ENCODE results near the gene TP53BP1. TPM values are rescaled to one million over a fixed set of nuclear protein-coding genes. Genes with fewer than 3 reads are reported as not detected.
"Not testable (repeated sequence)": the region's sequence is repeated elsewhere in the genome, so short reads cannot be mapped to it uniquely, and the experiment has no call there.

Gene TP53BP1
- polyA plus RNA-seq, 10 donors: 32.6 to 62.0 (median 42.5) TPM

- DNase-seq: no peak
Observed at GRCh38 chr15:43420435-43420834, 72.5 kb downstream of the TP53BP1 start.

GRCh38 chr15:43414196-43414595, 78.8 kb downstream of the TP53BP1 start:
- DNase-seq: no peak

DNA sequence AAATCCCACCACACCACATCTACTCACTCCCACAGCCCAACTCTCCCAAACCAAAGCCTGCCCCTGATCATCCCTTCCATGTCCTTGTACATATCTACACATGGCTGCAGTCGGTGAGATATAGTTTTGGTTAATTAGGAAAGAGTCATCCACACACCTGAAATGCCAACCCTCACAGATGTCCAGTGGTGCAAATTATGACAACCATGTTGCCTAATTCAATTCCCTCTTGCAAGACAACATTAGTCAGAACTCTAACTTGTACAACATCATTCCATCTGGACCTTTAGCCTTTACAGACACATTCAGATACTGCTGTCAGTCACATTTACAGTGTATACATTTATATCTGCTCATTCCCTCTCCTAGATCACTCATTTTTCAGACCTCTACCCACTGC, 80.9 kb downstream of the TP53BP1 start:
- DNase-seq: no peak

DNA sequence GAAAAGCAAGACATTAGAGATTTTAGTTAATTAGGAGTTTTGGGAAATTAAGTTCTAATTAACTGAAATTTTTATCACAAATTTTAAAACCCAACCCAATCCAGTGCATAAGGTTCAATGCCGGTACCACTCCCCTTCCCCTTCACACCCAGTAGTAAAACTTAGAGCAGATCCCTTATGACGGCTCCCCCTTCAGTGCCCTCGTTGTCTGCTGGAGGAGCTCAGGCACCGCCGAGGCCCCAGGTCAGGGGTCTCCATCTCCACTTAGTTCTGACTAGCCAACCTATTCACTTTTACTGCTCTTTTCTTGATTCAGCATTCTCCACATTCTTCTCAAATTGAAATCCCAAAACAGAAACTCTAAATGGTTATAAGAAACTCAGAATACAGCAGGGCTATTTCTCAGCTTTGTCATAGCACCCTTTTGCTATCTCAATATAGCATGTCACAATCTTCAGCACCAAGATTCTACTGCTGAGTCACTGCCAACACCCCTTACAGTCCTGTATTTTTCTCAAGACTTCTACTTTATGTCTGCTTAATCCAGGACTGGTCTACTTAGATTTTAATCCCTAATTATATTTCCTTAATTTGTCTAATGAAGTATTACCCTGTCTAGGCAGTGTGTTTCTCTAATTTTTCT, 82.3 kb downstream of the TP53BP1 start:
- DNase-seq: no peak

GRCh38 chr15:43408789-43409188, 84.2 kb downstream of the TP53BP1 start:
- no peak for DNase-seq

- DNase-seq: no peak
Observed at GRCh38 chr15:43406808-43407207, 86.1 kb downstream of the TP53BP1 start.

- peak in 2 of 3 donors; percentile 1 to 10 for DNase-seq
Observed at GRCh38 chr15:43406189-43406588, 86.8 kb downstream of the TP53BP1 start.

DNA sequence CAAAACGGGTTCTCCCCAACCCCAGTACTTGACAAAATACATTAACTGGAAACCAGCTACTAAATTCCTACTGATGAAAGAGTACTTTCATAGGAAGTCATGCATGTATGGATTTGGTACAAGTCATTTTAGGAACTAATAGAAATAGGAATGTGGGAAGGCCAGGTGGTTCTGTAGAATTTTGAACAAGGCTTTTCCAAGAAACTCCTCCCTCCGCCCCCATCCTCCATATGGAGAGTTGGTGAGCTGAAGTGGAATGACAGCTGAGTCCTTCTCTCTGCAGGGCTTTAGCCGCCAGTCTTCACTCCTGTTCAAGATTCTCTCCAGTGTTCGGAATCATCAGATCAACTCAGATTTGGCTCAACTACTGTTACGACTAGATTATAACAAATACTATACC, 88.8 kb downstream of the TP53BP1 start:
- no peak for DNase-seq

DNA sequence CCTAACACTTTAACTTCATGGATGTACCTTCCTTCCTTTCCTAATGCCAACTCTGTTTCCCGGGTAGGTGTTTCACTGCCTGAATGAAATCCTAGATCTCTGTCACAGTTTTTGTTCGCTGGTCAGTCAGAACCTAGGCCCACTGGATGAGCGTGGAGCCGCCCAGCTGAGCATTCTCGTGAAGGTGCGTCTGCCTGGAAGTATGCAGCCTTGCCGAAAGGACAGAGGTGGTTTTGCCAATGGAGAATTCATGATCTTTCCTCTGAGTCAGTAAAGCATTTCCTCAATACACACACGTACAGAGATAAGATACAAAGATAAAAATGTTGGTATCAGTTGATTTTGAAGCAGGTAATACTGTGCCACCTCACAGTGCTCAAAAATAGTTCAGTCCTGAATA, 89.3 kb downstream of the TP53BP1 start:
- no peak for DNase-seq

DNA sequence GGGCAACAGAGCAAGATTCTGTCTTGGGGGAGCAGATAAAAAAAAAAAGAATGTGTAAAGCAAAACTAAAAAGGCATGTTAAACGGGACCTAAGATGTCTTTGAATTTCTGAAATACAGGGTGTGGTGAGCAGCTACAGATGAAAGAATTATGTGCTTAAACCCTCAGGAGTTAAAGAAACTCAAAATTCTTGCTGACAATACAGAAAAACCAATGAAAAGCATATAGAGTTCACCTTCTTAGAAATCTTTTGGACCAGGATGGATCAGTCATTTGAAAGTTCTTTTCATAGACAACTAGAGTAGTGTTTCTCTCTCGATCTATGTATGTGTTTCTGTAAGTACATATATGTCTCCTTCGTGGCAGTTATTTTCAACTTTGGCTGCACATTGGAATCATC, 90.7 kb downstream of the TP53BP1 start:
- DNase-seq: no peak

- DNase-seq: not testable (repeated sequence)
Observed at GRCh38 chr15:43393592-43393991, 99.4 kb downstream of the TP53BP1 start.

- no peak for DNase-seq
Observed at GRCh38 chr15:43390723-43391122, 102.2 kb downstream of the TP53BP1 start.

DNA sequence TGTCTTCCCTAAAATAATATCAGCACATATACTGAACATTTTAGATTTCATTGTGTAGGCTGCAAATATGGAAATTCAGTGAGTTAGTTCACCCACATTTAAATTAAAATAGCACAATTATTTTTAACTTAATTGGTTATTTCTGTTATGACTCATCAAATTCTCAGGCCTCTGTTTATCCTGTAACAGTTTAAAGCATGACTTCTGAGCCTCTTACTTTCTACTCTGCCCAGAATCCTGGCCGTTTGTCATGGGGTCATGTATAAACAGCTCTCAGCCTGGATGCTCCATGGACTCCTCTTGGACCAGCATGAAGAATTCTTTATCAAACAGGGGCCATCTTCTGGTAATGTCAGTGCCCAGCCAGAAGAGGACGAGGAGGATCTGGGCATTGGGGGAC, 109.9 kb downstream of the TP53BP1 start:
- DNase-seq: no peak

DNA sequence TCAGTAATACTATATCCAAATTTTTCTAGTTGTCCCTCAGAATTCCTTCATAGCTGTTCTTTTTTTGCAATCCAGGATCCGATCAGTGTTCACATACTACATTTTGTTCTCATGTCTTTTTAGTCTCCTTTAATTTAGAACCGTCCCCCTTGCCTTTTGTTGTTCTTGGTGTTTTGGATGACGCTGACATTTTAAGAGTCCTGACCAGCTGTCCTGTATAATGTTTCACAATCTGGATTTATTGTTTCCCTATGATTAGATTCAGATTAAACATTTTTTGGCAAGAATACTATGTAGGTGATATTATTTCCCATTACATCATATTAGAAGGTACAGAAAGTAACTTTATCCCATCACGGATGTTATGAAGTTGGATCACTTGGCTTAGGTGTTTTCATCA, 110.6 kb downstream of the TP53BP1 start:
- no peak for DNase-seq

DNA sequence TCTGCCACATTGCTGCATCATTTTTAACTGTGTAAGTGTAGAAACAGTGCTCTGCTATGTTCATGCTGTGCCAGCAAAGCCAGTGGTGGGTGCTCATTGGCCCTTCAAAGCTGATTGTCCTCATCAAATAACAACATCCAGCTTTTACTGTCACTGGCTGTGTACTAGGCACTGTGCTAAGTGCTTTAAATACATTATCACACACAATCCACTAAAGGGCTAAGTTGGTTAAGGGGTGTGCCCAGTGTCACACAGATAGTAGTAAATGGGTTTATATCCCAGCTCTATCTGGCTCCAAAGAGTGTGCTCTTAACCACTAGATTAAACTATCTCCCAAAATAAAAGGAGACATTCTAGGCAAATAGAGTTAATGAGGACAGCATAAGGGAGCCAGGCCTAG, 114.4 kb downstream of the TP53BP1 start:
- DNase-seq: no peak

DNA sequence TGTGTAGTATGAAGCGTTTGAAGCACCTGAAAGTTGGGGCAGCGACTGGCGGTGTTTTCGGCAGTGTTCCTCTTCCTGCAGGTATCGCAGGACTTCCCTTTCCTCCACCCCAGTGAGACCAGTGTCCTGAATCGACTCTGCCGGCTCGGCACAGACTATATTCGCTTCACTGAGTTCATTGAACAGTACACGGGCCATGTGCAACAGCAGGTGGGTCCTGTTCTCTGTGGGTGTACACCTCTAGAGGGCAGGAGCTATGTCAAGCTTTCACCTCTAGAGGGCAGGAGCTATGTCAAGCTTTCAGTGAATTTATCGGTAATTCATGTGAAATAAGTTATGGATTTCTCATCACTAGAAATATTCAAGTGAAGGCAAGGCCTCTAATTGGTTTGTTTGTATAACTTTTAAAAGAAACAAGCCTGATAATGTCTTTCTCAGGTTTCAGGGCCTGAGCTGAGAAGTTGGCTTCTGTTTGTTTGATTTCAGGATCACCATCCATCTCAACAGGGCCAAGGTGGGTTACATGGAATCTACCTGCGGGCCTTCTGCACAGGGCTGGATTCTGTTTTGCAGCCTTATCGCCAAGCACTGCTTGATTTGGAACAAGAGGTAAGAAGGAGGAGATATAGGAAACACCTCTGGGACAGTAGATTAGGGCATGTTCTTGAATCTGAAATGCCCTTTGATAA, 116.8 kb downstream of the TP53BP1 start:
- peak in 2 of 3 donors; percentile 10 to 31 for DNase-seq

DNA sequence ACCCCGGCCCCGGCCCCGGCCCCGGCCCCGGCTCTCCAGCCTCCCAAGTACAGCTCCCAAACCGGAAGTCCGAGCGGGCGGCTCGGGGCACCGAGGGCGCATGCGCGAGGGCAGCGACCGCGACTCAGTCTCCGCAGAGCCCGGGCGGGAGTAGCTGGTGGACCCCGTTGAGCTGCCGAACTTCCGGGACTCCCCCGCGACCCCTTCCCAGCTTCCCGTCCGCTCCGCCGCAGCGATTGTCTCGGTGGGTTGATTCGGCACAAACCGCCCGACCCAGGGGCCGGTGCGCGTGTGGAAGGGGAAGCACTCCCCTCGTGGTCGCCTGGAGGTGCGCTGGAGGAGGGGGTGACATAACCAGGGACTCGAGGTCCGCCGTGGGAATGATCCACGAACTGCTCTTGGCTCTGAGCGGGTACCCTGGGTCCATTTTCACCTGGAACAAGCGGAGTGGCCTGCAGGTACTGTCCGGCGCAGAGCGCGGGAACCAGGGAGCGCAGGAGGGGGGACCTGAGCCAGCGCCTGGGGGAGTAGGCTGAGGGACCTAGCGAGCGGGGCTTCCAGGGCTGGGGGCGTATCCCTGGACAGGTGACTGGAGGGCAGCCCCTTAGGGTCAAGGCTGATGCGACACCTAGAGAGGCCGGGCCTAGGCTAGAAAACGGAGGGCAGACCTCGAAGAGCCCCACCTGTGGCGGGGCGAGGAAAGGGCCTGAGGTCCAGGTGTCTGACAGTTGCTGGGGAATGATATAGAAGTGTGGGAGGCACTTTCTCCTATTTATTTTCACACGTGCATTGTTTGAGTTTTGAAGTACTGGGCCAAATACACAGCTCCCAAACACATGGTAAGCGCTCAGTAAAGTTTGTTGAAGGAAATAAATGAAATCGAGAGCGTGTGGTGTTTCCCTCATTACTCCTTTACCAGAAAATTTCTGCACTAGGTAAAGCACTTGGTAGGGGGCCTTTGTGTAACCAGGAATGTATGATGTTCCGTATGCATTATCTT, 121.7 kb downstream of the TP53BP1 start, which contains the start of the genes TUBGCP4 and ZSCAN29:
TUBGCP4 (plus strand) TSS at position 127 of the 1,000 bp plus-strand sequence; CDS start at position 381, 254 bp downstream.
ZSCAN29 (minus strand) TSS at position 69 of the 1,000 bp plus-strand sequence. CDS start 1,130 bp downstream, outside the sequence.
- DNase-seq: peak; percentile 71 to 94 (median 87)

GRCh38 chr15:43370310-43370974, 122.5 kb downstream of the TP53BP1 start:
- DNase-seq: peak; percentile 11 to 75 (median 34)

DNA sequence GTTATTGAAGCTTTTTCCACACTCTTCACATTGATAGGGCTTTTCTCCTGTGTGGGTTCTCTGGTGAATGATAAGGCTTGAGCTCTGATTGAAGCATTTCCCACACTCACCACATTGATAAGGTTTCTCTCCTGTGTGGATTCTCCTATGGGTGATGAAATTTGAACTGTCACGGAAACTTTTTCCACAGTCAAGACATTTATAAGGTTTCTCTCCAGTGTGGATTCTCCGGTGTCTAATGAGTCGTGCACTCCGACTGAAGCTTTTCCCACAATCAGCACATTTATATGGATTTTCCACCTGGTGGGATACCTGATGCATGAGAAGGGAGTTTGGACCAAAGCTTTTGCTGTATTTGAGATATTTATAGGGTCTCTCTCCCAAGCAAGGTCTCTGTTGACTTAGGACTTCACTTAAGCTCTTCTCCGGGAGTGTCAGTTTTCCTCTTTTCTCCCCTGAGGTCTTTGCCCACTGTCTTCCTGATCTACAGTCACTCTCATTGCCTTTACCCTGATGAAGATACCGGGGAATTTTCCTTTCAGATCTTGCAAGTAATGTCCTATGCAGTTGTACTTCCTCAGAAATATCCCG, 131.5 kb downstream of the TP53BP1 start:
- no peak for DNase-seq

- no peak for DNase-seq
Observed at GRCh38 chr15:43360821-43361220, 132.1 kb downstream of the TP53BP1 start.

Data from muscle of back (tissue), 11 donors.